ENCODE measurements around the gene TBC1D32. TPM values are rescaled to one million over a fixed set of nuclear protein-coding genes. Genes with fewer than 3 reads are reported as not detected.

TBC1D32 gene
- total and polyA plus RNA-seq, 5 donors from 2014 or later = 2.2 to 6.0 (median 3.0) TPM

DNA sequence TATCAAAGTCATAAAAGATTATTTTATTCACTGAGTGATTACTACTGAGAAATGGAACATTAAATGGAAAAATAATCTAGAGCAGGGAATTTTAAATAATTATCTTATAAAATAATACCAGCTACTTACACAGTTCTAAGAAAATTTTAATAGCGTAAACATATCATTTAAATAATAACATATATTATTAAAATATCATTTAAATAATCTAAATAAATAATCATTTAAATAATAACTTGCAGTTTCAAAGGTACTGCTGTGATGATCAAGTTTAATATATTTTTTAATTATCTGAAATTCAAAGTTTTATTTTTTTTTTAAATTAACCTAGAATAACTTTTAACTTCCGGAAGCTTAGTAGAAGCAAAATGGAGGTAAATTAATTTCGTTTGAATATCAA, 301.2 kb downstream of the TBC1D32 start:
- no peaks in the 10 kb centered on the region for H3K4me1 ChIP-seq (ENCODE audit: control insufficient read depth, insufficient read depth, low read length, poor library complexity, severe bottlenecking)
- no peak overlapping the region for H3K4me3 Mint-ChIP-seq
- H3K36me3 ChIP-seq (ENCODE audit: control insufficient read depth, insufficient read depth, low read length) = no peaks in the 10 kb centered on the region
- H3K4me3 ChIP-seq (ENCODE audit: low read depth, low read length) = no peak overlapping the region
- H3K27ac ChIP-seq (ENCODE audit: insufficient read depth, low read length, poor library complexity, severe bottlenecking) = no peak overlapping the region
- no peak overlapping the region for H3K27ac Mint-ChIP-seq
- no peaks in the 10 kb centered on the region for H3K9me3 ChIP-seq (ENCODE audit: control insufficient read depth in 2 of 2, low read length in 2 of 2)
- H3K9me3 Mint-ChIP-seq = no peaks in the 10 kb centered on the region
- H3K27me3 Mint-ChIP-seq = no peaks in the 10 kb centered on the region
- DNase-seq (no peak), ATAC-seq (ENCODE audit: low read depth in 2 of 2) (no peak)
- H3K27me3 ChIP-seq (ENCODE audit: control insufficient read depth, insufficient read depth, low read length) = no peaks in the 10 kb centered on the region
- no peaks in the 10 kb centered on the region for H3K4me1 Mint-ChIP-seq
- no peaks in the 10 kb centered on the region for H3K36me3 Mint-ChIP-seq

DNA sequence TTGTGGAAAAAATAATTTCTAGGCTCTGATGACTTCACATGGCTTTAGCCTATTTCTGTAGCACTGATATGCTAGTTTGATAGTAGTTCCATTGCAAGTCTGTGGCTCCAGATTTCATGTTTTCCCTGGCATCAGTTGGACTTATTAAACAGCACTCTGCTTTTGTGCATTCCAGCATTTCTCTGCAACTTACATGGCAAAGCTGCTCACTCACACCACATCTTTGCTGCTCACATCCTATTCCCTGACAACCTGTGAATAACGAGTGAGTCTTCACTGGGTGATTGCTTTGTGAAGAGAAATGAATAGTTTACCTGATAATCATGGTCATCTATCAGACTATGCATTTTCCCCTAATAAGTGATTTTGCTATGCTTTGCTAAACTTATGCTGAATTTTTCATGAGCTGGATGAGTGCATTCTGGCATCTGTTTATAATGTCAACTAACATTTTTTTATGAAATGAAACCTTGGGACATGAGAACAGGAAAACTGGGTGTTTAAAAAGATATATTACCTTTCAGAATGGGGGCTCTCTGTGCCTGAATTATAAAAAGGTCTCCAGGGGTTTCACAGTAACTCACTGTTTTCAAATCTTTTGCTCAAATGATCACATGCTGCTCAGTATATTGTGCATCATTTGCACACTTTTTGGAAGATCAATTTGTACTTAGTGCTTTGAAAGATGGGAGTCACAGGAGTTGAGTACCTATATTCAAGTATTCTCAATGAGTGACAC, 301.8 kb downstream of the TBC1D32 start:
- Mint-ChIP-seq H3K4me1 (no peaks in the 10 kb centered on the region), H3K27me3 (no peaks in the 10 kb centered on the region), H3K27ac (no peak overlapping the region), H3K4me3 (no peak overlapping the region), H3K36me3 (no peaks in the 10 kb centered on the region), H3K9me3 (no peaks in the 10 kb centered on the region)
- no peak overlapping the region for H3K4me3 ChIP-seq (ENCODE audit: low read depth, low read length)
- H3K4me1 ChIP-seq (ENCODE audit: control insufficient read depth, insufficient read depth, low read length, poor library complexity, severe bottlenecking) = no peaks in the 10 kb centered on the region
- no peaks in the 10 kb centered on the region for H3K9me3 ChIP-seq (ENCODE audit: control insufficient read depth in 2 of 2, low read length in 2 of 2)
- DNase-seq (no peak), ATAC-seq (ENCODE audit: low read depth in 2 of 2) (no peak)
- no peaks in the 10 kb centered on the region for H3K36me3 ChIP-seq (ENCODE audit: control insufficient read depth, insufficient read depth, low read length)
- H3K27me3 ChIP-seq (ENCODE audit: control insufficient read depth, insufficient read depth, low read length) = no peaks in the 10 kb centered on the region
- no peak overlapping the region for H3K27ac ChIP-seq (ENCODE audit: insufficient read depth, low read length, poor library complexity, severe bottlenecking)

Other genes starting within 250 kb of the TBC1D32 start
- gene GJA1, start 101.2 kb upstream of the TBC1D32 start, total RNA-seq = not detected
- not detected for gene GJA1, start 101.2 kb upstream of the TBC1D32 start, polyA plus RNA-seq